Hematopoietic multipotent progenitor cell treated with erythropoietin and hydrocortisone succinate and interleukin-3 and kit ligand, for 8 days (in vitro differentiated cells): ENCODE data around the gene CHN2.
"Not testable (repeated sequence)": the region's sequence is repeated elsewhere in the genome, so short reads cannot be mapped to it uniquely, and the experiment has no call there.

Experiments
- DNase-seq: peaks from one replicate; pipeline ENCODE4 v3.0.0-alpha.2; 2015

Gene CHN2

GRCh38 chr7:29190349-29191045, 4.1 kb upstream of the CHN2 start:
- no peak for DNase-seq

- DNase-seq, result no peak
Observed at GRCh38 chr7:29192323-29192722, 2.3 kb upstream of the CHN2 start.

- DNase-seq, result no peak
Observed at GRCh38 chr7:29192811-29193210, 1.8 kb upstream of the CHN2 start.

- no peak for DNase-seq
Observed at GRCh38 chr7:29193316-29194205, 1.0 kb upstream of the CHN2 start.

GRCh38 chr7:29194206-29194593, 375 bp upstream of the CHN2 start:
- DNase-seq, result no peak

GRCh38 chr7:29196191-29196590, 1.6 kb downstream of the CHN2 start:
- DNase-seq, result peak; percentile 40

- peak; percentile 10 for DNase-seq
Observed at GRCh38 chr7:29196971-29197595, 2.5 kb downstream of the CHN2 start.

GRCh38 chr7:29197916-29198315, 3.3 kb downstream of the CHN2 start:
- DNase-seq, result no peak

- DNase-seq, result no peak
Observed at GRCh38 chr7:29199776-29200175, 5.2 kb downstream of the CHN2 start.

GRCh38 chr7:29202651-29203069, 8.1 kb downstream of the CHN2 start:
- DNase-seq, result no peak

GRCh38 chr7:29204491-29205272, 10.1 kb downstream of the CHN2 start:
- no peak for DNase-seq

GRCh38 chr7:29207162-29207801, 12.7 kb downstream of the CHN2 start:
- DNase-seq, result no peak

GRCh38 chr7:29208410-29209250, 14.1 kb downstream of the CHN2 start:
- no peak for DNase-seq

GRCh38 chr7:29209745-29210144, 15.2 kb downstream of the CHN2 start:
- DNase-seq, result no peak

- DNase-seq, result not testable (repeated sequence)
Observed at GRCh38 chr7:29212736-29213135, 18.2 kb downstream of the CHN2 start.

- DNase-seq, result no peak
Observed at GRCh38 chr7:29214056-29214455, 19.5 kb downstream of the CHN2 start.

- no peak for DNase-seq
Observed at GRCh38 chr7:29214816-29215215, 20.2 kb downstream of the CHN2 start.

- no peak for DNase-seq
Observed at GRCh38 chr7:29216128-29216527, 21.6 kb downstream of the CHN2 start.

GRCh38 chr7:29217113-29217512, 22.5 kb downstream of the CHN2 start:
- no peak for DNase-seq

- no peak for DNase-seq
Observed at GRCh38 chr7:29224726-29225125, 30.2 kb downstream of the CHN2 start.

- DNase-seq, result no peak
Observed at GRCh38 chr7:29228289-29229011, 33.9 kb downstream of the CHN2 start.
